Uterus (tissue), 4 donors: Measurements from ENCODE around the gene HIPK2. TPM values are rescaled to one million over a fixed set of nuclear protein-coding genes. Genes with fewer than 3 reads are reported as not detected.

Experiments
- DNase-seq, 2 donors: peaks; one replicate each; pipeline ENCODE4 v3.0.0-alpha.2; 2019 to 2020
- H3K27ac ChIP-seq, 2 donors: fragments of 200-600 bp; sonication (generic); 1 replicate in 1 of 2; 2 replicates in 1 of 2; pipeline ENCODE4 v1.5.1; 2016 to 2018
- H3K27me3 ChIP-seq, 2 donors: fragments of 200-600 bp; sonication (generic); one replicate each; pipeline ENCODE4 v1.5.1; 2018 to 2019; ENCODE audit warnings: control low read depth in 1 of 2
- H3K36me3 ChIP-seq, 2 donors: fragments of 200-600 bp; sonication (generic); one replicate each; pipeline ENCODE4 v1.5.1; 2019; ENCODE audit warnings: control low read depth in 1 of 2
- H3K4me1 ChIP-seq, 2 donors: fragments of 200-600 bp; sonication (generic); one replicate each; pipeline ENCODE4 v1.5.1; 2018 to 2019; ENCODE audit warnings: control low read depth in 1 of 2
- H3K4me3 ChIP-seq, 2 donors: fragments of 200-600 bp; sonication (generic); 1 replicate in 1 of 2; 2 replicates in 1 of 2; pipeline ENCODE4 v1.5.1; 2018 to 2019; ENCODE audit warnings: mild to moderate bottlenecking in 1 of 2
- H3K9me3 ChIP-seq, 2 donors: fragments of 200-600 bp; sonication (generic); one replicate each; pipeline ENCODE4 v1.5.1; 2019; ENCODE audit warnings: control low read depth in 1 of 2
- POLR2A ChIP-seq, 2 donors: fragments of 450-650 bp; IDR thresholded peaks; one replicate each; pipeline ENCODE4 v1.6.1; 2016; ENCODE audit warnings: antibody characterized with exemption in 2 of 2, mild to moderate bottlenecking in 1 of 2, moderate library complexity in 1 of 2
- intact Hi-C: fragments of 100-400 bp; cut with DNase I; formaldehyde crosslinking; loops from one replicate; pipeline ENCODE4 v1.15.1; 2023; ENCODE audit warnings: low total_unique reads
- total RNA-seq, 4 donors: library from RNA; depleted of rRNA in 3 of 4; stranded (reverse); fragments of >200 nt in 3 of 4; gene quantifications; one replicate each; pipeline versions ENCODE4 v1.1.0 to v1.2.4, GENCODE V29; 2014 to 2023
- TF ChIP-seq, protein P1 (sequence below), 4 experiments: fragments of 200-600 bp in 2 of 4; fragments of 450-650 bp in 2 of 4; sonication (generic) in 2 of 4; IDR thresholded peaks; one replicate each; pipeline ENCODE4 v1.5.1; 2016 to 2019; ENCODE audit warnings: antibody characterized with exemption in 4 of 4, mild to moderate bottlenecking in 2 of 4, moderate library complexity in 1 of 4
- donor health status: DM: yes; HTN: yes; CAD: no.

HIPK2 gene
- total RNA-seq, 4 donors from 2014 or later: 9.4 to 65.8 (median 19.2) TPM

DNA sequence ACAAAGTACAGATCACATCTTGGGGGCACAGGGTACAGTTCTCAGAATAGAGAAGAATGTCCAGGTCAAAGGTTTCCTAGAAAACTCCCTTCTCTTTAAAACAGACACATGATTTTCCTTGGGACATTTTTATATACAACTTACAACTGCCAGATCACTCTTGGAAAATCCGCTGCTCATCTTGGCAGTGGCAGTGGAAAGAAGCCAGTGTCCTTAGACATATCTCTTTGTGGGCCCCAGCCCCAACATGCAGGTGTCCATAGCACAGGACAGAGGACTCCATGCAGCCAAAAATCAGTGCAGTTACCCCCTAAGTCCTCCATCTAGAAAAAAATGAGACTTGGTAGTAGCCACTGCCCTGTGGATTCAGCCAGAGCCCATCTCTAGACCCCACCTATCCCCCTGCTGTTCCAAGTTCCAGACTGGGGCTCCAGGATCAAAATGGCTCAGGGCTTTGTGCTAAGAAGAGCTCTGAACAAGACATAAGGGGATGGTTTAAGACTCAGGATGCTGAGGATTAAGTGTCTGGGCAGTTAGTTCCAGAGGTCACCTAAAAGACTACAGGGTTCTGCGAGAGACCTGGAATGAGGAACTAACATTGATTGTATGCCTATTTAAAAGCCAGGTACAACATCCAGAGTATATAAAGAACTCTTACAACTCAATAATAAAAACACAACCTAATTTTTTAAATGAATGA is 34.4 kb downstream of the HIPK2 start:
- intact Hi-C loops: no loop called here
- H3K4me3 ChIP-seq: no peak overlapping the region
- no peaks in the 10 kb centered on the region for H3K9me3 ChIP-seq
- H3K36me3 ChIP-seq: no peaks in the 10 kb centered on the region
- TF ChIP-seq, protein P1, sequence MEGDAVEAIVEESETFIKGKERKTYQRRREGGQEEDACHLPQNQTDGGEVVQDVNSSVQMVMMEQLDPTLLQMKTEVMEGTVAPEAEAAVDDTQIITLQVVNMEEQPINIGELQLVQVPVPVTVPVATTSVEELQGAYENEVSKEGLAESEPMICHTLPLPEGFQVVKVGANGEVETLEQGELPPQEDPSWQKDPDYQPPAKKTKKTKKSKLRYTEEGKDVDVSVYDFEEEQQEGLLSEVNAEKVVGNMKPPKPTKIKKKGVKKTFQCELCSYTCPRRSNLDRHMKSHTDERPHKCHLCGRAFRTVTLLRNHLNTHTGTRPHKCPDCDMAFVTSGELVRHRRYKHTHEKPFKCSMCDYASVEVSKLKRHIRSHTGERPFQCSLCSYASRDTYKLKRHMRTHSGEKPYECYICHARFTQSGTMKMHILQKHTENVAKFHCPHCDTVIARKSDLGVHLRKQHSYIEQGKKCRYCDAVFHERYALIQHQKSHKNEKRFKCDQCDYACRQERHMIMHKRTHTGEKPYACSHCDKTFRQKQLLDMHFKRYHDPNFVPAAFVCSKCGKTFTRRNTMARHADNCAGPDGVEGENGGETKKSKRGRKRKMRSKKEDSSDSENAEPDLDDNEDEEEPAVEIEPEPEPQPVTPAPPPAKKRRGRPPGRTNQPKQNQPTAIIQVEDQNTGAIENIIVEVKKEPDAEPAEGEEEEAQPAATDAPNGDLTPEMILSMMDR (IDR thresholded peaks at IDR 0.05): no peak
- TF ChIP-seq POLR2A (IDR thresholded peaks at IDR 0.05): no peak
- no peaks in the 10 kb centered on the region for H3K27me3 ChIP-seq
- no peak for DNase-seq
- H3K4me1 ChIP-seq: peaks cover 0 to 8% of the 10 kb centered on the region in 2 donors
- no peak overlapping the region for H3K27ac ChIP-seq

GRCh38 chr7:139741789-139742344 is 35.9 kb downstream of the HIPK2 start:
- no peaks in the 10 kb centered on the region for H3K9me3 ChIP-seq
- TF ChIP-seq POLR2A (IDR thresholded peaks at IDR 0.05): no peak
- TF ChIP-seq, protein P1 (IDR thresholded peaks at IDR 0.05): no peak
- H3K27me3 ChIP-seq: no peaks in the 10 kb centered on the region
- intact Hi-C loops: no loop called here
- DNase-seq: no peak
- peaks cover 0 to 13% of the 10 kb centered on the region in 2 donors for H3K4me1 ChIP-seq
- H3K36me3 ChIP-seq: no peaks in the 10 kb centered on the region
- H3K4me3 ChIP-seq: no peak overlapping the region
- H3K27ac ChIP-seq: no peak overlapping the region

GRCh38 chr7:139741239-139741638 is 36.6 kb downstream of the HIPK2 start:
- Histone ChIP-seq H3K4me3 (no peak overlapping the region), H3K4me1 (peaks cover 0 to 10% of the 10 kb centered on the region in 2 donors), H3K27ac (no peak overlapping the region), H3K27me3 (no peaks in the 10 kb centered on the region), H3K9me3 (no peaks in the 10 kb centered on the region), H3K36me3 (no peaks in the 10 kb centered on the region)
- intact Hi-C loops: no loop called here
- no peak for DNase-seq
- no peak for TF ChIP-seq POLR2A (IDR thresholded peaks at IDR 0.05)
- TF ChIP-seq, protein P1 (IDR thresholded peaks at IDR 0.05): no peak

- no peak overlapping the region for H3K4me3 ChIP-seq
- H3K9me3 ChIP-seq: no peaks in the 10 kb centered on the region
- intact Hi-C loops: no loop called here
- H3K36me3 ChIP-seq: no peaks in the 10 kb centered on the region
- H3K4me1 ChIP-seq: peaks cover 0 to 9% of the 10 kb centered on the region in 2 donors
- TF ChIP-seq, protein P1 (IDR thresholded peaks at IDR 0.05): no peak
- TF ChIP-seq POLR2A (IDR thresholded peaks at IDR 0.05): no peak
- no peak for DNase-seq
- no peaks in the 10 kb centered on the region for H3K27me3 ChIP-seq
- no peak overlapping the region for H3K27ac ChIP-seq
Observed at GRCh38 chr7:139739863-139740597, 37.8 kb downstream of the HIPK2 start.

DNA sequence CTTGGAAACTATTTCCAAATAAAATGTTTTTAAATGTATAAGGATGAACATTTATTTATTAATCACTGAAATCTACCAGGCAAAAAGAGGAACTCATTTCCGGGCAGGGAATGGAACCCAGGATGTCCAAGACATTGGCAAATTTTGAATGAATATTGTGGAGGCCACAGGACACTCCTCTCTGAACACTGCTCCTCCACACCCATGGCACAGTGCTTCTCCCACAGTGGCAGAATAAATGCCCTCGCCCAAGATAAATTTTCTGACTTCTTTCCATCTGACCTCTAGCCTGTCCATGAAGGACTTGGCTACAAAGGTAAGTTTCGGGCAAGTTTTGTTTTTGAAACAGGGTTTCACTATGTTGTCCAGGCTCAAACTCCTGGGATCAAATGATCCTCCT is 39.0 kb downstream of the HIPK2 start:
- no peak for DNase-seq
- H3K36me3 ChIP-seq: no peaks in the 10 kb centered on the region
- H3K4me1 ChIP-seq: peaks cover 0 to 12% of the 10 kb centered on the region in 2 donors
- peak overlapping the region; percentile 58 to 76 for H3K27ac ChIP-seq
- H3K9me3 ChIP-seq: no peaks in the 10 kb centered on the region
- H3K27me3 ChIP-seq: no peaks in the 10 kb centered on the region
- H3K4me3 ChIP-seq: no peak overlapping the region
- TF ChIP-seq, protein P1 (IDR thresholded peaks at IDR 0.05): no peak
- TF ChIP-seq POLR2A (IDR thresholded peaks at IDR 0.05): no peak
- intact Hi-C loops: no loop called here
